NCI-H146 (cell line): ENCODE results near the gene C5.

Experiments
- DNase-seq: peaks from one replicate; lab custom pipeline; 2025; lab: John Stamatoyannopoulos, UW

The C5 gene

DNA sequence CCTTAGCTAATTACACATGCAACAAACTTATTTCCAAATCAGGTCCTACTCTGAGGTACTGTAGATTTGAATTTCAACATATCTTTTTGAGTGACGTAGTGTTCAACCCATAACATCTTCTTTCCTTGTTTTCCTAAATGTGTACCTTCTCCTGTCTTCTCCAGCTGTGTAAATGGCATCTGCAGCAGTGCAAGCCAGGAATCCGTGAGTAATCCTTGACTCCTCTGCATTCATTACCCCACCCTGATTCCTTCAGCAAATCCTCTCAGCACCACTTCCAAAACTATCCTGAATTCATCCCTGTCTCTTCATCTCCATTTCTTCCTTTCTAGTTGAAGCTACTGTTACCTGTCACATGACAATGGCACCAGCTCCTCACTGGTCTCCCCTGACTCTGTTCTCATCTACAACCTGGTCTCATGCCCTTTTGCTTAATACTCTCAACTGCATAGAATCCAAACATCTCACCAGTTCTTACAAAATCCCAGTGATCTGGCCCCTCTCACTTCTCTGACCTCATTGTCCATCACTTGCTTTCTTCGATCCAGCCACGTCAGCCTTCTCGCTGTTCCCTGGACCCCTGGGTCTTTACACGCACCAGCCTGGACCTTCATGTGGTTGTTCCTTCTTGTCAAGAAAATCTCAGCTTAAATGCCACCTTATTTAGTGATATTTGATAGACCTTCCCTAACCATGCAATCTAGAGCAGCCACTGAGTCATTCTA, 108.9 kb downstream of the C5 start:
- no peak for DNase-seq

DNA sequence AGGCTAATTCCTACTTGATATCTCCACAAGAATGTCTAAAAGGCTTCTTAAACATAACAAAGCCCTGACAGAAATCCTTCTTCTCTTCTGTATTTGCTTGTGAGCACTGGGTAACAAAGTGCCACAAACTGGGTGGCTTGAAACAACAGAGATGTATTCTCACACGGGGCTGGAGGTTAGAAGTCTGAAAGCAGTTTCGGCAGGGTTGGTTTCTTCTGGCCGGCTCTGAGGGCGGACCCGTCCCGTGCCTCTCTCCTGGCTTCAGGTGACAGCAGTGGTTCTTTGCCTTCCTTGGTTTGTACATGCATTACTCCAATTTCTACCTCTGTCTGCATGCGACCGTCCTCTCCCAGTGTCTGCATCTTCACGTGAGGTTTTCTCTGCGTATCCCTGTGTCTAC, 109.5 kb downstream of the C5 start:
- no peak for DNase-seq

- no peak for DNase-seq
These were observed 111.2 kb downstream of the C5 start for GRCh38 chr9:120938851-120939250.

DNA sequence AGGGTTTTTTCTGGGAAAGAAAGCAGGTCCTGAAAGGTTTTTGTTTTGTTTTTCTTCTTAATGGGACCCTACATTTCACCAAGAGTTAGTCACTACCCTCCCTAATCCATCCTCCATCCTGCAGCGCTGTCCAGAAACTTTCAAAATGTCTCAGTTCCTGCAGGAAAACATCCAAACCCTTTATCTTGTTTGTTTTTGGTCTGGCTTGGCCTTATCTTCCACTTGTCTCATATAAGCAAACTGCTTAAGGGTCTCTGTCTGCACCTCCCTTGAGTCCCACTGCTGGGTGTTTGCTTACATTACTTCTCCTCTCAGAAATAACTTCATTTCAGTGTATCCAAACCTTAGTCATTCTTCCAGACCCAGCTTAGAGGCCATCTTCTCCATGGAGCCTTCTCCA, 112.5 kb downstream of the C5 start:
- no peak for DNase-seq

DNA sequence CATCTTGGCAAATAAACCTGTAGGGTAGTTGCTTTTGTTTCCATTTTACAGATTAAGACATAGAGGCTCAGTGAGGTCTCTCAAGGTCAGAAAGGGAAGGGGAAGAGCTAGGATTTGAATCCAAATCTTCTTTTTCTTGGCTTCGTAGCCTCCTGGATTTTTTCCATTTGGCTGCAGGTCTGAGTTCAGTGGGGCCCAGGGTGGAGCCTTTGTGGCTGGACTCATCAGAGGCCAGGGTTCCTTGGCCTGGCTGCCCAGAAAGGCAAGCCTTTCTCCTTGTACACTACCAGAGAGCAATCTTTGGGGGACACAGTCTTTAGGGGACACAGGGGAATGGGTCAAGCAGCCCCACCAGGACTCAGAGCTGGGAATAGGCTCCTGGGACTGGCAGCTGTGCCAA, 112.9 kb downstream of the C5 start:
- DNase-seq, result no peak

DNA sequence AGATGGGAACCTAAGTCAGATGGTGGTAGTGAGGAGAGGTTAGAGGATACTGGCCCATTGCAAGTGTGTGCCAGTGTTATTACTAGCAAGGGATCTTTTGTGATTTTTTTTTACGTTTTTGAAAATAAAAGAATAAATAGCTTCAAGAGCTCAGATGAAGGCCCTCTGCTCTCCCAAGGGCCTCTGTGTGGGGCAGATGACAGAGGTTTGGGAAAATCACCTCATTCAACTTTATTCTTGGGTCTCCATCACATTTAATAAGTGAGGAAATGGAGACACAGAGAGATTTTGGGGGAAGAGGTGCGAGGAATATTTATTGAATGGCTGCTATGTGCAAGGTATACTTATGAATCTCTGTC, 113.3 kb downstream of the C5 start:
- DNase-seq, result no peak

DNA sequence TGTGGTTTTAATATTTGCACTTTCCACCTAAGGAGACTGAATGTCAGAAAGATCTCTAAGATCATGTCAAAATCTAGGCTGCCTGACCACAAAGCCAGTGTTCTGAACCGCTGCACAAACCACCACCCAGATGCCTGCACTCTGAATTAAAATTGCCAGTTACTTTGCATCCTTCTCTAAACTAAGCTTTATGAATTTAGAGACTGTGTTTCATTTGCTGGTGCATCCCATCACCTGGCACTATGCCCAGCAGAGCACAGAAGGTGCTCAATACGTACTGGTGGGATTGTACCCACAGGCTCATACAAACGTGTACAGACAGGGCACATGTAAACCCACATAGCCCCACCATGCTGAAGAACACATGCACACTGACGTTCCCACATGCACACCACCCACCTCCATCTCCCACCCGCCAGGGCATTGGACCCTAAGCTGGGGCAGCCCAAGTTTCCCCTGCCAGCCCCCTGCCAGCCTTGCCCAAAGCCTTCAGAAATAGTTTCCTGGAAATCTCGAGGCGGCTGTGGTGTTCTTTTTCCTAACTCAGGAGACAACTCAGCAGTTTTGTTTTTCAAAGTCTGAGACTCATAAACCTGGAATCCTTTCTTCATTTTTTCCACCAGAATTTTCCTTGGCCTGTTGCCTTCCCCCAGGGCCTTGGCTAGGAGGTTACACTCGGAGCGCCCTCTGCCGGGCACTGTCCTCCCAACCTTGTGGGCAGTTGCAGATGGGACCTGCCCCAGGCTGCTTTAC, 113.9 kb downstream of the C5 start:
- DNase-seq, result peak; percentile 64

GRCh38 chr9:120935383-120935857, 114.7 kb downstream of the C5 start:
- peak; percentile 29 for DNase-seq

DNA sequence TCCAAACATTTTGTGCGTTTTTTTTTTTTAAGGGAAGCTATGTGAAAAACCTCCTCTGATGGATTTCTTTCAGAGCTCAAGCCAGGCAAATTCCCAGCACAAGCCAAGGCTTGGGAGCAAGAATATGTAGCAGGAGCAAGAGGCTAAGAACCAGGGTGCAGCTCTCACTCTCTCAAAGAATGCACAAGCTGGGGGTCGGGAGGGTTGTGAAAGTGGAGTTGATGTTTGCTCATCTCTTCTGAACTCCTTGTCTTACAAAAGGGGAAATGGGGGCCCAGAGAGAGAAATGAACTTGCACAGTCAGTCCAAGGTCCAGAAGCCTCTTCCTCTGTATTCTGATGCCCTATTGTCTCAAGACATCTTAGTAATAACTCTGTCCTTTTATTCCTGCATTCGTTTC, 115.8 kb downstream of the C5 start:
- no peak for DNase-seq

DNA sequence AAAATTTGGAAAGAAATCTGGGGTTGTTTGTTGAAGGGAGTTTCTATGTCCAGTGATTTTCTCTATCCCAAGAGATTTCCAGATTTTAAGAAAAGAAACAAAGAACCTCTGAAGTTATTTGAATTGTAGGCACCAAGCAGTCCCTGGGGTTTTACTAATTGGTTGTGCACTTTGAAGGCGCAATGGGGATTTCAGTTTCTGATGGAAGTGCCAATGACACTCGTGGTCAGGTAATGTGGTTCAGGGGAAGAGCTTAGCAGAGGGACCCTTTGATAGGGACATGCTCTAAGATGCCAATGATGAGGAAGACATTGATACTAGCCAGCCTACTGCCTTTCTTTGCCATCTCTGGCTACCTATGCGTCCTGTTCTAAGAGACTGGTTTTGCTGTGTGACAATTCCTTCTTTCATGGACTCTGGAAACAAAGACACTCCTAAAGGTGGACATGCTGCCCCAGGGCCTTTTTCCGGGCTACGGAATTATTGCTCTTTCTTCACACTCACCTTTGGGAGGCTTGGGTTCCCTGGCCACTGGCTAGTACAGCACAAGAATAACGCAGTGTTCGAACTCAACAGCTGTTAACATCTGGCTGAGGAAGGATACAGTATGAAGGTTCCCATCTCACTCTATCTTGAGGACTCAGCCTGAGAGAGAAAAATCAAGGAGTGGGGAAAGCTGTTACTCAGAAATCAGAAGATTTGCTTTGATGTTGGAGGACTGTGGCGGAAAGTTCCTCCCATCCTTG, 116.6 kb downstream of the C5 start:
- no peak for DNase-seq

- no peak for DNase-seq
These were observed 117.8 kb downstream of the C5 start for GRCh38 chr9:120932086-120932823.

DNA sequence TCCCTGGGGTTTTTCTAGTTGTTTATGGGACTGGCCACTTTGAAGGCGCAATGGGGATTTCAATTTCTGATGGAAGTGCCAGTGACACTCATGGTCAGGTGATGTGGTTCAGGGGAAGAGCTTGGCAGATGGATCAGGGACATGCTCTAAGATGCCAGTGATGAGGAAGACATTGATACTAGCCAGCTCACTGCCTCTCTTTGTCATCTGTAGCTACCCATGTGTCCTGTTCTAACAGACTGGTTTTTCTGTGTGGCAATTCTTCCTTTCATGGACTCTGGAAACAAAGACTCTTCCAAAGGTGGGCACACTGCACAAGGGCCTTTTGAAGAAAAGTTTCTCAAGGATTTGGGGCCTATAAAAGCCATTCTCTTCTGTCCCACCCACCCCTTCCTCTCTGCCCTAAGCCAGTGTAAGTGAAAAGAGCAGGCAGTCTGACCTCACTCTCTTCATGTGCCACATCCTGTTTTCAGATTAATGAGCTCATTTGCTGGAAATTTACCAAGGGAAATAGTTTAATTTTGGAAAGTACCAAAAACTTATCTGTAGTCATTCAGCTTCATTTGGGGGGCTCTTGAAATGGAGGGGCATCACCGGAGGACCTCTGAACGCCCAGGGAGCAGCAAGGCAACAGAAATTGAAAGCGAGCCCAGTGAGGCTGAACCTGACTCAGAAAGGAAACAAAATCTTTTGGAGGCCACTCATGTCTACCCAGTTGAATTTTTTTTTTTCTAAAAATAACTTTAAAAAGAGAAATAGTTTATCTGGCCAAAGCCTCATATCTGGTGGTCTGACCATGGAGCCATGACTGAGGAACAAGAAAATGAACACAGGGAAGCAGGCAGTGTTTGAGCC, 118.6 kb downstream of the C5 start:
- no peak for DNase-seq

DNA sequence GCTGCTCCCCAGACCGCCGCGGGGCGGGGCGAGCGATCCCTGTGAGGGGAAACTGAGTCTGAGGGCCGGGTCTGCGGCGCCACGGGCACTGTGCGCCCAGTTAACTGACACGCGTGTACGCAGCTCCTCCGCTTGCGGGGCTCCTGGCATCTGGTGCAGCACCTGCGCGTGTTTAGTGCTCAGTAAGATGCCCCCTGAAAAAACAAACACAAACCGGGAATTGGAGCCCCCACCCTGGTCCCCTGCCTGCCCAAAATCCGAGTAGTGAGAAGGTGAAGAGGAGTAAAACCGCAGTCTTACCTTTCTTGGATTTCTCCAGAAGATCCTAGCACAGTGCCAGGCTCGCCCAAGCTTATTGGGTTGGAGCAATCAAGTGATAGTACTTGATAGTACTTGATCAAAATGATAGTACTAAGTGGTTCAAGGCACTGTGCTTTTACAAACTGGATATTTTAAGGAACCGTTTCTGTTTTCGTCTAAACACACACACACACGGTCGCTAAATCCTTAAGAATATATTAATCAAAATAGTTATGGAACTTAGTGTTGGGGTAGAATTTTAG, 120.8 kb downstream of the C5 start:
- DNase-seq, result no peak

GRCh38 chr9:120928483-120929228, 121.4 kb downstream of the C5 start:
- DNase-seq, result peak; percentile 53

GRCh38 chr9:120928015-120928482, 122.0 kb downstream of the C5 start:
- peak; percentile 16 for DNase-seq

DNA sequence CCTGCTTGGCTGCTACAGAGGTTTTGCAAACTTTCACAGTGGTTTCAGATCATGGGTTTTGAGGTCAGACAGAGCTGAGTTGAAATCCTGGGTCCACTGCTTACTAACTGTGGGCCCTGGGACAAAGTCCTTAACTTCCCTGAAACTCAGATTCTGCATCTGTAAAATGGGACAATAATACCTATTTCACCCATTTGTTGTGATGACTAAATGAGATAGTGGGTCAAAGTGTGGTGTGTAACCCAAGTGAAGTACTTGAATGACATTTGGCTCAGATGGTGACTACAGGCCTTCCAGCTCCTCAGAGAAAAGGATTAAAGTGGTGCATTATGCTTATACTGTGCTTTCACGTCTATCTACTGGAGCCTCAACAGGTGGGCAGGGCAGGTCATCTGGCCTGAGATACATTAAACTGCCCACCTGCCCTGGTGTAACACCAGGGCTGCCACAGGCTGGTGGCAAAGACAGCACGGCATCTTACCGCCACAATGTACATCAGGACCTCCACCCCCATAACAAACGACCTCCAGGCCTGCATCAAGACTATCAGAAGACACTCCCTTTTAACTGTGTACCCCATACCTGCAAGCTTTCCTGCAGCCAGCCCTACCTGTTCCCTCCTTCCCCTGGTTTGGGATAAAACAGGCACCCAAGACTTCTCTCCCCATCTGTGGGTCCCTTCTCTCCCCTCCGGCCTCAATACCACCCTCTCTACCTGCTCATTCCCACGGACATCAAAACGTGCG, 122.6 kb downstream of the C5 start:
- DNase-seq, result no peak

- no peak for DNase-seq
These were observed 123.6 kb downstream of the C5 start, which contains the start of gene TRAF1 for GRCh38 chr9:120926397-120926928. Gene TRAF1 (minus strand): TSS chr9:120926796. CDS start chr9:120926075, 721 bp downstream.

- DNase-seq, result no peak
These were observed 124.3 kb downstream of the C5 start for GRCh38 chr9:120925535-120926396.
